SK-N-SH treated with all-trans-retinoic acid at 6 μM for 48 hours (cell line): ENCODE data around the gene CUL2.

Experiments
- BACH2 ChIP-seq: fragments of 250-450 bp; sonication (Bioruptor Pico); IDR thresholded peaks from 2 replicates; pipeline ENCODE4 v1.9.0; 2021; ENCODE audit warnings: mild to moderate bottlenecking, borderline replicate concordance
- PPARA ChIP-seq: fragments of 250-450 bp; sonication (Bioruptor Pico); IDR thresholded peaks from 2 replicates; pipeline ENCODE4 v1.5.0; 2020; ENCODE audit warnings: mild to moderate bottlenecking, borderline replicate concordance
- RARB ChIP-seq: fragments of 250-450 bp; sonication (Bioruptor Pico); IDR thresholded peaks from 2 replicates; pipeline ENCODE4 v1.8.0; 2021; ENCODE audit warnings: mild to moderate bottlenecking, moderate library complexity
- TOX ChIP-seq: fragments of 250-450 bp; sonication (Bioruptor Pico); IDR thresholded peaks from 2 replicates; pipeline ENCODE4 v1.8.0; 2021; ENCODE audit warnings: mild to moderate bottlenecking, moderate library complexity, borderline replicate concordance
- ZC3H10 ChIP-seq: fragments of 250-450 bp; sonication (Bioruptor Pico); IDR thresholded peaks from 2 replicates; pipeline ENCODE4 v1.5.1; 2021; ENCODE audit warnings: mild to moderate bottlenecking, moderate library complexity
- TF ChIP-seq, protein P1 (sequence below): fragments of 250-450 bp; sonication (Bioruptor Pico); IDR thresholded peaks from 2 replicates; pipeline ENCODE4 v1.5.0; 2020; ENCODE audit warnings: mild to moderate bottlenecking, moderate library complexity
- TF ChIP-seq, protein P2 (sequence below): fragments of 250-450 bp; sonication (Bioruptor Pico); IDR thresholded peaks from 2 replicates; pipeline ENCODE4 v1.8.0; 2021; ENCODE audit warnings: low read depth, mild to moderate bottlenecking, moderate library complexity, borderline replicate concordance
- TF ChIP-seq, protein P3 (sequence below): fragments of 250-450 bp; sonication (Bioruptor Pico); IDR thresholded peaks from 2 replicates; pipeline ENCODE4 v1.5.1; 2020; ENCODE audit warnings: low read depth, mild to moderate bottlenecking, moderate library complexity
- TF ChIP-seq, protein P4 (sequence below): fragments of 250-450 bp; sonication (Bioruptor Pico); IDR thresholded peaks from 2 replicates; pipeline ENCODE4 v1.5.1; 2021; ENCODE audit warnings: mild to moderate bottlenecking, moderate library complexity

DNA sequence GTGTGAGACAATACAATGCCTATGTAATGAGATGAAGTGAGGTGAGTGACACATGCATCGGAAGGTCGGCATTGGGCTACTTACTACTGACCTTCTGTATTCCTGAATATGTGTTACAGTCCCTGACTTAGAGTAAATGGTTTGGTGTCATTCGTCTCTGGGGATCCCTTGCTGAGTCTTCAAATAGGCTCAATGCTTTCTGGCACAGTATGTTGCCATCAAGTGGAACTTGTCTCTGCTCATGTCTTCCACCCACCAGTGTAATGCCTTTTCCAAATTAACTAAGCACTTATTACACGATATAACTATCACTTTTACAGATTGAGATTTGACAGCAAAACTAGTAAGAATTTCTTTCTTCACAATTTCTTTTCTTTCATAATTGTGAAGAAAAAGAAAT, 10.9 kb downstream of the CUL2 start:
- no peak for TF ChIP-seq BACH2
- TF ChIP-seq PPARA (CRISPR knock-in tag): no peak
- TF ChIP-seq, protein P1, sequence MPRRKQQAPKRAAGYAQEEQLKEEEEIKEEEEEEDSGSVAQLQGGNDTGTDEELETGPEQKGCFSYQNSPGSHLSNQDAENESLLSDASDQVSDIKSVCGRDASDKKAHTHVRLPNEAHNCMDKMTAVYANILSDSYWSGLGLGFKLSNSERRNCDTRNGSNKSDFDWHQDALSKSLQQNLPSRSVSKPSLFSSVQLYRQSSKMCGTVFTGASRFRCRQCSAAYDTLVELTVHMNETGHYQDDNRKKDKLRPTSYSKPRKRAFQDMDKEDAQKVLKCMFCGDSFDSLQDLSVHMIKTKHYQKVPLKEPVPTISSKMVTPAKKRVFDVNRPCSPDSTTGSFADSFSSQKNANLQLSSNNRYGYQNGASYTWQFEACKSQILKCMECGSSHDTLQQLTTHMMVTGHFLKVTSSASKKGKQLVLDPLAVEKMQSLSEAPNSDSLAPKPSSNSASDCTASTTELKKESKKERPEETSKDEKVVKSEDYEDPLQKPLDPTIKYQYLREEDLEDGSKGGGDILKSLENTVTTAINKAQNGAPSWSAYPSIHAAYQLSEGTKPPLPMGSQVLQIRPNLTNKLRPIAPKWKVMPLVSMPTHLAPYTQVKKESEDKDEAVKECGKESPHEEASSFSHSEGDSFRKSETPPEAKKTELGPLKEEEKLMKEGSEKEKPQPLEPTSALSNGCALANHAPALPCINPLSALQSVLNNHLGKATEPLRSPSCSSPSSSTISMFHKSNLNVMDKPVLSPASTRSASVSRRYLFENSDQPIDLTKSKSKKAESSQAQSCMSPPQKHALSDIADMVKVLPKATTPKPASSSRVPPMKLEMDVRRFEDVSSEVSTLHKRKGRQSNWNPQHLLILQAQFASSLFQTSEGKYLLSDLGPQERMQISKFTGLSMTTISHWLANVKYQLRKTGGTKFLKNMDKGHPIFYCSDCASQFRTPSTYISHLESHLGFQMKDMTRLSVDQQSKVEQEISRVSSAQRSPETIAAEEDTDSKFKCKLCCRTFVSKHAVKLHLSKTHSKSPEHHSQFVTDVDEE: no peak
- no peak for TF ChIP-seq ZC3H10 (CRISPR knock-in tag)
- TF ChIP-seq, protein P2, sequence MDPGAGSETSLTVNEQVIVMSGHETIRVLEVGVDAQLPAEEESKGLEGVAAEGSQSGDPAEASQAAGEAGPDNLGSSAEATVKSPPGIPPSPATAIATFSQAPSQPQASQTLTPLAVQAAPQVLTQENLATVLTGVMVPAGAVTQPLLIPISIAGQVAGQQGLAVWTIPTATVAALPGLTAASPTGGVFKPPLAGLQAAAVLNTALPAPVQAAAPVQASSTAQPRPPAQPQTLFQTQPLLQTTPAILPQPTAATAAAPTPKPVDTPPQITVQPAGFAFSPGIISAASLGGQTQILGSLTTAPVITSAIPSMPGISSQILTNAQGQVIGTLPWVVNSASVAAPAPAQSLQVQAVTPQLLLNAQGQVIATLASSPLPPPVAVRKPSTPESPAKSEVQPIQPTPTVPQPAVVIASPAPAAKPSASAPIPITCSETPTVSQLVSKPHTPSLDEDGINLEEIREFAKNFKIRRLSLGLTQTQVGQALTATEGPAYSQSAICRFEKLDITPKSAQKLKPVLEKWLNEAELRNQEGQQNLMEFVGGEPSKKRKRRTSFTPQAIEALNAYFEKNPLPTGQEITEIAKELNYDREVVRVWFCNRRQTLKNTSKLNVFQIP (CRISPR knock-in tag): no peak
- TF ChIP-seq, protein P3, sequence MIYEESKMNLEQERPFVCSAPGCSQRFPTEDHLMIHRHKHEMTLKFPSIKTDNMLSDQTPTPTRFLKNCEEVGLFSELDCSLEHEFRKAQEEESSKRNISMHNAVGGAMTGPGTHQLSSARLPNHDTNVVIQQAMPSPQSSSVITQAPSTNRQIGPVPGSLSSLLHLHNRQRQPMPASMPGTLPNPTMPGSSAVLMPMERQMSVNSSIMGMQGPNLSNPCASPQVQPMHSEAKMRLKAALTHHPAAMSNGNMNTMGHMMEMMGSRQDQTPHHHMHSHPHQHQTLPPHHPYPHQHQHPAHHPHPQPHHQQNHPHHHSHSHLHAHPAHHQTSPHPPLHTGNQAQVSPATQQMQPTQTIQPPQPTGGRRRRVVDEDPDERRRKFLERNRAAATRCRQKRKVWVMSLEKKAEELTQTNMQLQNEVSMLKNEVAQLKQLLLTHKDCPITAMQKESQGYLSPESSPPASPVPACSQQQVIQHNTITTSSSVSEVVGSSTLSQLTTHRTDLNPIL (CRISPR knock-in tag): no peak
- no peak for TF ChIP-seq TOX (CRISPR knock-in tag)
- no peak for TF ChIP-seq RARB
- TF ChIP-seq, protein P4, sequence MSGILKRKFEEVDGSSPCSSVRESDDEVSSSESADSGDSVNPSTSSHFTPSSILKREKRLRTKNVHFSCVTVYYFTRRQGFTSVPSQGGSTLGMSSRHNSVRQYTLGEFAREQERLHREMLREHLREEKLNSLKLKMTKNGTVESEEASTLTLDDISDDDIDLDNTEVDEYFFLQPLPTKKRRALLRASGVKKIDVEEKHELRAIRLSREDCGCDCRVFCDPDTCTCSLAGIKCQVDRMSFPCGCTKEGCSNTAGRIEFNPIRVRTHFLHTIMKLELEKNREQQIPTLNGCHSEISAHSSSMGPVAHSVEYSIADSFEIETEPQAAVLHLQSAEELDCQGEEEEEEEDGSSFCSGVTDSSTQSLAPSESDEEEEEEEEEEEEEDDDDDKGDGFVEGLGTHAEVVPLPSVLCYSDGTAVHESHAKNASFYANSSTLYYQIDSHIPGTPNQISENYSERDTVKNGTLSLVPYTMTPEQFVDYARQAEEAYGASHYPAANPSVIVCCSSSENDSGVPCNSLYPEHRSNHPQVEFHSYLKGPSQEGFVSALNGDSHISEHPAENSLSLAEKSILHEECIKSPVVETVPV (CRISPR knock-in tag): no peak
